Right lobe of liver (tissue), 4 donors: ENCODE results near the gene SPNS3.

Experiments
- POLR2A ChIP-seq: fragments of 450-650 bp; IDR thresholded peaks from one replicate; pipeline ENCODE4 v1.6.1; 2017; ENCODE audit warnings: antibody characterized with exemption, mild to moderate bottlenecking
- TF ChIP-seq, protein P1 (sequence below), 4 donors: fragments of 200-600 bp in 3 of 4; fragments of 450-650 bp in 1 of 4; IDR thresholded peaks; one replicate each; pipeline versions ENCODE4 v1.5.1 to v1.8.0; 2016 to 2022; ENCODE audit warnings: antibody characterized with exemption in 4 of 4, mild to moderate bottlenecking in 2 of 4
- donor health status: DM: no; HTN: no; CAD: no.
- donor health status: DM: no; HTN: no; CAD: no.
- donor health status: DM: no; HTN: yes; CAD: no.

DNA sequence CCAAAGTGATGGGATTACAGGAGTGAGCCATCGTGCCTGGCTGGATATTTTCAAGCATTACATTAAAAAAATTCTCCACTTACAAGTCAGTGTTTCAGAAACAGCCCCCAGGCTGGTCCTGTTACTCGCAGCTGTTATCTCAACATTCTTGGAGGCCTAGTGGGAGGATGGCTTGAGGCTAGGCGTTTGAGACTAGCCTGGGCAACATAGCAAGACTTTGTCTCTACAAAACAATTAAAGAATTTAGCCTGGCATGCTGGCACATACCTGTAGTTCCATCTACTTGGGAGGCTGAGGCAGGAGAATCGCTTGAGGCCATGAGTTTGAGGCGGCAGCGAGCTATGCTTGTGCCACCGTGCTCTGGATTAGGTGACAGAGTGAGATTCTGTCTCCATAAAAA, 26.5 kb upstream of the SPNS3 start:
- TF ChIP-seq, protein P1, sequence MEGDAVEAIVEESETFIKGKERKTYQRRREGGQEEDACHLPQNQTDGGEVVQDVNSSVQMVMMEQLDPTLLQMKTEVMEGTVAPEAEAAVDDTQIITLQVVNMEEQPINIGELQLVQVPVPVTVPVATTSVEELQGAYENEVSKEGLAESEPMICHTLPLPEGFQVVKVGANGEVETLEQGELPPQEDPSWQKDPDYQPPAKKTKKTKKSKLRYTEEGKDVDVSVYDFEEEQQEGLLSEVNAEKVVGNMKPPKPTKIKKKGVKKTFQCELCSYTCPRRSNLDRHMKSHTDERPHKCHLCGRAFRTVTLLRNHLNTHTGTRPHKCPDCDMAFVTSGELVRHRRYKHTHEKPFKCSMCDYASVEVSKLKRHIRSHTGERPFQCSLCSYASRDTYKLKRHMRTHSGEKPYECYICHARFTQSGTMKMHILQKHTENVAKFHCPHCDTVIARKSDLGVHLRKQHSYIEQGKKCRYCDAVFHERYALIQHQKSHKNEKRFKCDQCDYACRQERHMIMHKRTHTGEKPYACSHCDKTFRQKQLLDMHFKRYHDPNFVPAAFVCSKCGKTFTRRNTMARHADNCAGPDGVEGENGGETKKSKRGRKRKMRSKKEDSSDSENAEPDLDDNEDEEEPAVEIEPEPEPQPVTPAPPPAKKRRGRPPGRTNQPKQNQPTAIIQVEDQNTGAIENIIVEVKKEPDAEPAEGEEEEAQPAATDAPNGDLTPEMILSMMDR (IDR thresholded peaks at IDR 0.05), result no peak
- no peak for TF ChIP-seq POLR2A
